HG02759 (cell line): ENCODE data around the gene ANK2.

ENCODE experiments used
- ATAC-seq: cut with Tn5 transposase; IDR thresholded peaks from one replicate; pipeline ENCODE4 v1.9.1; 2021; ENCODE audit warnings: mild to moderate bottlenecking, moderate library complexity; ENCODE audit not compliant: unreplicated experiment

The ANK2 gene

DNA sequence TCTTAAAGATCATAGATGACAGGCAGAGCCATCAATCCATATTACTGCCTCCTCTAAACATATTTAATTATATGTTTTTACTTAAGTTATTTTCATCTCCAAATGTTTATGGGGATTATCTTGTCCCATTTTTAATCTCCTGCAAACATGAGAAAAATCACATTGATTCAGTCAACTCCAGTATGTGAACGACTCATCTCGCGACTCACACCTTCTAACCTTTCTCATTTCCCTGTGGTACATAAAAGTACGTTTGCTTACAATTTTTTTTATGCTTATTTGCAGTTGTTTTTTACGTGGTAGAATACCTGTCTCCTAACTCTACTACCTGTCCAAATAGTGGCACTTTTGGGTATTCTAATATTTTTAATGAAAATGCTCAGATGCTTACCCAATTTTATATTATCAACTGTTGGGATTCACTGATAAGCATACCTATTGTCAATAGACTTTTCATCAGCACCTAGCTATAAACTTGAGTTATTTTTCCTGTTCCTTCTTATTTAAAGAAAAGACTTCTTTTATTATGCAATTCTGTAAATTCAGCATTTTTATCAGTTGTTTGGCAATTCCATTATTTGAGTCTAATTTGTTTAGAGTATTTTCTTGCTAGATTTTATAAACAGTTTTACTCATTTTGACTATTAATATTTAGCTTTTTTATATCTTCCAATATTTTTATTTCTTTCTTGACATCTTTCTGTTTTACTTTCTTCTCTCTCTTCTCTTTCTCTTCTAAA, 276.6 kb downstream of the ANK2 start:
- no peak for ATAC-seq

GRCh38 chr4:113327494-113327893, 278.0 kb downstream of the ANK2 start:
- no peak for ATAC-seq

GRCh38 chr4:113328514-113328913, 279.1 kb downstream of the ANK2 start:
- ATAC-seq = no peak

DNA sequence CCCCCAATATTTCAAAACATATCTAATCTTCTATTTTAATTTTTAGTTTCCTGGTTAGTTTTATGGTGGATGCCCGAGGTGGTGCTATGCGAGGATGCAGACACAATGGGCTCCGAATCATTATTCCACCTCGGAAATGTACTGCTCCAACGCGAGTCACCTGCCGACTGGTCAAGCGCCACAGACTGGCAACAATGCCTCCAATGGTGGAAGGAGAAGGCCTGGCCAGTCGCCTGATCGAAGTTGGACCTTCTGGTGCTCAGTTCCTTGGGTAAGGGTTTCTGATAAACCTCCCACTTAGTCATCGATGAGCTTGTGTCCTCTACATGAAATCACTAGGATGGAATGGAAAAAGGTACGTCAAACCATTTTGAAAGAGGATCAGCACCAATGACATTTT, 280.7 kb downstream of the ANK2 start:
- ATAC-seq = no peak

DNA sequence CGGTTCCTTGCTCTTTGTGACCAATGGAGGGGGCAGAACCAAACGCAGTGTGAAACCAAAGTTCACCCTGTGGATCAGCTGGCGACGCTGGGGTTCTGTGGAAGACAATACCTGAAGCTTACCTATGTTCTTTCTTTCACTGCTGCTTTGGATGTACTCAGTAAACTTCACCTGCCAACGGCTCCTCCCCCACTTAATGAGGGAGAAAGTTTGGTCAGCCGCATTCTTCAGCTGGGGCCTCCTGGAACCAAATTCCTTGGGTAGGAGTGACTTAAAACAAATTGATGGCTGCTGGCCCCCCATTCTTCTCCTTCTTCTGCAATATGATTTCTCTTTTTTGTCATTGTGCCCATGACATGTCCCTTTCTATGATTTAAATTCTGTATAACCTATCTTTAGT, 282.4 kb downstream of the ANK2 start:
- no peak for ATAC-seq

GRCh38 chr4:113332701-113333100, 283.2 kb downstream of the ANK2 start:
- no peak for ATAC-seq

GRCh38 chr4:113335746-113336145, 286.3 kb downstream of the ANK2 start:
- no peak for ATAC-seq

GRCh38 chr4:113336556-113336955, 287.1 kb downstream of the ANK2 start:
- ATAC-seq = no peak

- no peak for ATAC-seq
Observed at GRCh38 chr4:113339430-113339813, 290.0 kb downstream of the ANK2 start.

DNA sequence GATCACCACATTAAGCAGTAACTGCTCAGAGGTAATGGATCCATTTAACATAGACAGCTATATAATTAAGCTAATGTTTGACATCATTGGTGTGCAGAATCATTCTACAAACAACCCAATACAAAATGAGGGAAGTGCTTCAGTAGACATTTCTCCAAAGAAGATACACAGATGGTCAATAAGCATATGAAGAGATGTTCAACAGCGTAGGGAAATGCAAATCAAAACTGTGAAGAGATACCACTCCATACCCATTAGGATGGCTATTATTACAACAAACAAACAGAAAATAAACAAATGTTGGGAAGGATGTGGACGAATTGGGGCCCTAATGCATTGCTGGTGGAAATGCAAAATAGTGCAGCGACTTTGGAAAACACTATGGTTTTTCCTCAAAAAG, 294.6 kb downstream of the ANK2 start:
- no peak for ATAC-seq

DNA sequence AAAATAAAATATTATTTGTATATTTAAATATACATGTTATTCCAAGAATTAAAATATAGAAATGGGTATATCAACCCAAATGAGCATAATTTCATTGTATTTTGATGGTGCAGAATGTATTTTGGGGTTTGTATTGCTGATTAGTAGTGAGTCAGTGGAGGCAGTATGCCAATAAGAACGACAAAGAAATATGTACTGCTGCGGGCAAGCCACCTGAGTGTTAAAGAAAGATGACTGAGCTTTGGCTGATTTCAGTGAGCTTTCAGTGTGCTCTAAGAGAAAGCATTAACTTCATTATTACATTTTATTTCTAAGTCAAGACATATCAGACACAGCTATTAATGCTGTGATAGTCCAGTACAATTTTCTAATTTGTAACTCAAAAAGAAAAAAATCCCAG, 297.8 kb downstream of the ANK2 start:
- ATAC-seq = no peak

DNA sequence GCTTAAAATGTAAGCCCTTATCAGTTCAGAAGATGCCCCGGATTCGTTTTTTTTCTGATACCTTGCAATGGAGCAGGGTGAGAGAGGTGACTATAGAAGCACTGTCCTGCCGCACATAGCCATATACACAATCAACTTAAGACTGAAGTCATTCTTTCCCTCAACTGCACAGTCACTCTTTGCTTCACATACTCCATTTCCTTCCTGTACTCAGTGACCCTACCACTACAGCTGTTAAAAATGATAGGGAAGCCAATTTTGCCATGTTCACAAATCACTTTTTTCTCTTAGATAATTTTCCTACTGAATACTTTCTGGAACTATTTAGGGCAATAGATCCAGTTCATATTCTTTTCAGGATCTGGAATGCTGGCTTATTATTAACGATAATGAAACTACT, 300.0 kb downstream of the ANK2 start:
- peak; percentile 71 for ATAC-seq

- ATAC-seq = no peak
Observed at GRCh38 chr4:113350576-113350975, 301.1 kb downstream of the ANK2 start.

DNA sequence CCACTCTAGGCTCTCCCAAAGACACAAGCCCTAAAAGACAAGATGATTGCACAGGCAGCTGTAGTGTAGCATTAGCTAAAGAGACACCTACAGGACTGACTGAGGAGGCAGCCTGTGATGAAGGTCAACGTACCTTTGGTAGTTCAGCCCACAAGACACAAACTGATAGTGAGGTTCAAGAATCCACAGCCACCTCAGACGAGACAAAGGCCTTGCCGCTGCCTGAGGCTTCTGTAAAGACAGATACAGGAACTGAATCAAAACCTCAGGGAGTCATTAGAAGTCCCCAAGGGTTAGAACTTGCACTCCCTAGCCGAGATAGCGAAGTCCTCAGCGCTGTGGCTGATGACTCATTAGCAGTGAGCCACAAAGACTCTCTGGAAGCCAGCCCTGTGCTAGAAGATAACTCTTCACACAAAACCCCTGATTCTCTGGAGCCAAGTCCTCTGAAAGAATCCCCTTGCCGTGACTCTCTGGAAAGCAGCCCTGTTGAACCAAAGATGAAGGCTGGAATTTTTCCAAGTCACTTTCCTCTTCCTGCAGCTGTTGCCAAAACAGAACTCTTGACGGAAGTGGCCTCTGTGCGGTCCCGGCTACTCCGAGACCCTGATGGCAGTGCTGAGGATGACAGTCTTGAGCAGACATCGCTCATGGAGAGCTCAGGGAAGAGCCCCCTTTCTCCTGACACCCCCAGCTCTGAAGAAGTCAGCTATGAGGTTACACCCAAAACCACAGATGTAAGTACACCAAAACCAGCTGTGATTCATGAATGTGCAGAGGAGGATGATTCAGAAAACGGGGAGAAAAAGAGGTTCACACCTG, 306.3 kb downstream of the ANK2 start:
- peak; percentile 98 for ATAC-seq

GRCh38 chr4:113356453-113356852, 307.0 kb downstream of the ANK2 start:
- ATAC-seq = no peak

- ATAC-seq = no peak
Observed at GRCh38 chr4:113358784-113359183, 309.3 kb downstream of the ANK2 start.

DNA sequence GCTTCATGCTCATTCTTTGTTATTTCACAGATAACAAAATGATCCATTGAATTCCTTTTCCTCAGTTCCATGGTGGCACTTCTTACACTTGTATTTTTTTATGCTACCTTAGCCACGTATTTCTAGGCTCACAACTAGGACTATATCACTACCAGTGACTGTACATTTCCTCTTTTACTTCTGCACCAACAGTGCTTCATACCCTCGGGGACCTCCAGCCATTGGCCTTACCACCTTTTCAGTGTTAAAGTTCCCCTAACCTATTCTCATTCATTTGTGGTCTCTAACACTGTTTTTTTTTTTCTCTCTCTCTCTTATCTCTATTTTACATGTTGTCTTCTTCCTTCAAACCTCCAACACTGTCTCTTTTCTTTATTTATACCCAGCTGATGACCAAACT, 315.9 kb downstream of the ANK2 start:
- ATAC-seq = no peak

DNA sequence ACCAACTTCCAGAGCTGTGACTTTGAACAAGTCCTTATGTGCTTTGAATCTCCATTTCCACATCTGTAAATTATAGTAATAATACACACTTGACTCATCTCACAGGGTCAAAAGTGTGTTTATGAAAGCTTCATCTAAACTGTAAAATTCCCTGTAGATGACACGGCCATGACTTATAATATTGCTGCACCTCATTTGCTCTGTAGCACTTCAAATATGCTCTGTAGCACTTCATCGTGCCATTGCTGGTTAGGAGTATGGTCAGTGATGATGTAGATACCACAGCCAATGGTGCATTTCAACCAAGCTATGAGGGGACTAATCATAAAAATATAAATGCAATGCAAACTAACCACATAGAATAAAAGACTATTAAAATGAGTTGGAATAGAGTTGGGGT, 318.6 kb downstream of the ANK2 start:
- ATAC-seq = no peak

DNA sequence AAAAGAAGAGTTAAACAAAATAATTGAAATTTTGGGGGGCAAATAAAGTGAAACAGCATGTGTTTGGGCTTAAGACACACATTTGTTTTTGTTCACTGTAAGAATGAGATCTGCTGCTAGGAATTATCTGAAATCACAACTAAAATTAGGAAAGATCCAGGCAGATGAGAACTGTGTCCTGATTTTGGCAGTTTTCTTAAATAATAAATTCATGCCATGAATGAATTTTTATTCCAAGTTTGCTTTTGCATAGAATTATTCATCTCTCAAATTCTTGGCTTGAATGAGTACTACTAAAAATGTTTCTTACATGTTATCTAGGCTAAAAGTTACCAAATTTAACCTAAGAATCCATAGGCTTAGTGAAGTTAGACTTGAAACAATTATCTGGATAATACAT, 321.7 kb downstream of the ANK2 start:
- ATAC-seq = no peak

GRCh38 chr4:113375964-113376666, 326.7 kb downstream of the ANK2 start:
- ATAC-seq = no peak

DNA sequence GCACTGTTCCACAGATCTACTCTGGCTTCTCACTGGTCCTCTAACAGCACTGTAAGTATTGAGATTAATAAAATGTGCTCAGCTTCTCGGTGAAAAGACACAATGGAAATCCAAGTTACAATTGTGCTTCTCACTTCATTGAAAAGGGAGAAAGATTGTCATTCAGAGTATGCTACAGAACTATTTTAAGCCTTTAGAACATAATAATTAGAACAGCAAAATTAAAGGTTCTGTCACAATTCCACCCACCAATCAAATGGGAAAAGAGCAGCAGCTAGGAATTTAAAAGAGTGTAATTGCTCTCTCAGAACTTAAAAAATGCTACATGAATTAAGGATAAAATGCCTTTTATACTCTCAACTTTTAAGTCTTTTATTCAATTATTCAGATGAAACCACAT, 329.4 kb downstream of the ANK2 start:
- ATAC-seq = no peak

GRCh38 chr4:113382704-113383103, 333.3 kb downstream of the ANK2 start:
- no peak for ATAC-seq
